ENCODE measurements around the gene NTN1.
A peak's percentile ranks its signal among the peaks of the same experiment; 100 is the strongest.

NTN1 gene

GRCh38 chr17:9158544-9159452 lies 137.5 kb downstream of the NTN1 start:
- TF ChIP-seq CTCF (IDR thresholded peaks at IDR 0.05; ENCODE audit: low read depth, low read length, poor library complexity, severe bottlenecking), result no peak
- TF ChIP-seq EZH2phosphoT487 (IDR thresholded peaks at IDR 0.05; ENCODE audit: borderline replicate concordance, low read length), result no peak
- H3K9me2 ChIP-seq (replicated peaks; ENCODE audit: control insufficient read depth, low read length), result no peaks in the 10 kb centered on the region
- no peak overlapping the region for H3K4me2 ChIP-seq (ENCODE audit: low read length)
- no peaks in the 10 kb centered on the region for H3K27me3 ChIP-seq (ENCODE audit: control insufficient read depth, low read length)
- H4K20me1 ChIP-seq (ENCODE audit: control insufficient read depth, insufficient read depth, low read depth, low read length), result no peaks in the 10 kb centered on the region
- H3K4me1 ChIP-seq (ENCODE audit: control insufficient read depth, low read length), result no peaks in the 10 kb centered on the region
- no peaks in the 10 kb centered on the region for H3F3A ChIP-seq (ENCODE audit: control insufficient read depth, insufficient read depth)
- H3K27ac ChIP-seq (ENCODE audit: low read depth, low read length), result no peak overlapping the region
- no peaks in the 10 kb centered on the region for H3K9me3 ChIP-seq (ENCODE audit: control insufficient read depth, insufficient read depth, low read length)
- no peaks in the 10 kb centered on the region for H3K36me3 ChIP-seq (ENCODE audit: control insufficient read depth, low read length)
- H3K79me2 ChIP-seq (ENCODE audit: control insufficient read depth, low read length), result no peaks in the 10 kb centered on the region
- no peak overlapping the region for H3K4me3 ChIP-seq (ENCODE audit: low read length)

- H3K79me2 ChIP-seq (ENCODE audit: control insufficient read depth, low read length), result no peaks in the 10 kb centered on the region
- H3K36me3 ChIP-seq (ENCODE audit: control insufficient read depth, low read length), result no peaks in the 10 kb centered on the region
- H3K27me3 ChIP-seq (ENCODE audit: control insufficient read depth, low read length), result no peaks in the 10 kb centered on the region
- H4K20me1 ChIP-seq (ENCODE audit: control insufficient read depth, insufficient read depth, low read depth, low read length), result no peaks in the 10 kb centered on the region
- no peaks in the 10 kb centered on the region for H3K9me3 ChIP-seq (ENCODE audit: control insufficient read depth, insufficient read depth, low read length)
- TF ChIP-seq EZH2phosphoT487 (IDR thresholded peaks at IDR 0.05; ENCODE audit: borderline replicate concordance, low read length), result no peak
- TF ChIP-seq CTCF (IDR thresholded peaks at IDR 0.05; ENCODE audit: low read depth, low read length, poor library complexity, severe bottlenecking), result peak; percentile 21
- H3K4me3 ChIP-seq (ENCODE audit: low read length), result no peak overlapping the region
- H3K27ac ChIP-seq (ENCODE audit: low read depth, low read length), result no peak overlapping the region
- H3K4me2 ChIP-seq (ENCODE audit: low read length), result no peak overlapping the region
- H3K4me1 ChIP-seq (ENCODE audit: control insufficient read depth, low read length), result no peaks in the 10 kb centered on the region
- no peaks in the 10 kb centered on the region for H3F3A ChIP-seq (ENCODE audit: control insufficient read depth, insufficient read depth)
- no peaks in the 10 kb centered on the region for H3K9me2 ChIP-seq (replicated peaks; ENCODE audit: control insufficient read depth, low read length)
Measured at GRCh38 chr17:9162275-9162985, 141.1 kb downstream of the NTN1 start.

- Histone ChIP-seq H3K9me2 (replicated peaks; ENCODE audit: control insufficient read depth, low read length) (no peaks in the 10 kb centered on the region), H3K4me2 (ENCODE audit: low read length) (no peak overlapping the region), H3K4me3 (ENCODE audit: low read length) (no peak overlapping the region), H3K27ac (ENCODE audit: low read depth, low read length) (no peak overlapping the region), H4K20me1 (ENCODE audit: control insufficient read depth, insufficient read depth, low read depth, low read length) (no peaks in the 10 kb centered on the region), H3K36me3 (ENCODE audit: control insufficient read depth, low read length) (no peaks in the 10 kb centered on the region), H3K79me2 (ENCODE audit: control insufficient read depth, low read length) (no peaks in the 10 kb centered on the region), H3K27me3 (ENCODE audit: control insufficient read depth, low read length) (no peaks in the 10 kb centered on the region), H3K4me1 (ENCODE audit: control insufficient read depth, low read length) (no peaks in the 10 kb centered on the region), H3K9me3 (ENCODE audit: control insufficient read depth, insufficient read depth, low read length) (no peaks in the 10 kb centered on the region), H3F3A (ENCODE audit: control insufficient read depth, insufficient read depth) (no peaks in the 10 kb centered on the region)
- TF ChIP-seq EZH2phosphoT487 (IDR thresholded peaks at IDR 0.05; ENCODE audit: borderline replicate concordance, low read length) (no peak), CTCF (IDR thresholded peaks at IDR 0.05; ENCODE audit: low read depth, low read length, poor library complexity, severe bottlenecking) (no peak)
Measured at GRCh38 chr17:9166788-9167187, 145.5 kb downstream of the NTN1 start.

Measured in DOHH2 (cell line).